ENCODE measurements around the gene MAN2B2. TPM values are rescaled to one million over a fixed set of nuclear protein-coding genes. Genes with fewer than 3 reads are reported as not detected.

MAN2B2 gene
- total RNA-seq, 1 experiment from 2014 or later, result 5.9 TPM

GRCh38 chr4:6578221-6578620 is 3.2 kb downstream of the MAN2B2 start:
- Histone ChIP-seq H4K8ac (replicated peaks; ENCODE audit: insufficient read length, low read depth, low read length) (no peak overlapping the region), H3K4me2 (ENCODE audit: insufficient read depth, insufficient read length, low read length) (no peak overlapping the region), H2BK5ac (ENCODE audit: insufficient read length, low read length) (no peak overlapping the region), H4K91ac (ENCODE audit: insufficient read length, low read depth, low read length) (no peak overlapping the region), H3K79me1 (ENCODE audit: insufficient read depth, low read depth, low read length, poor library complexity, severe bottlenecking) (no peaks in the 10 kb centered on the region), H2AK5ac (ENCODE audit: insufficient read length, low read length) (no peak overlapping the region), H3K79me2 (ENCODE audit: insufficient read depth, low read length) (no peaks in the 10 kb centered on the region), H2BK15ac (ENCODE audit: low read depth, low read length) (no peak overlapping the region), H3K4me1 (ENCODE audit: insufficient read depth, low read length) (no peaks in the 10 kb centered on the region; the same call in 1 of the 2 replicates), H3K27ac (ENCODE audit: insufficient read length, low read depth, low read length) (no peak overlapping the region), H2AFZ (ENCODE audit: low read length) (no peak overlapping the region), H4K20me1 (ENCODE audit: control insufficient read depth, insufficient read depth, insufficient read length) (no peaks in the 10 kb centered on the region), H2BK20ac (ENCODE audit: low read depth, low read length, poor library complexity, severe bottlenecking) (no peak overlapping the region), H4K5ac (ENCODE audit: insufficient read length, low read depth, low read length) (no peak overlapping the region), H3T11ph (ENCODE audit: low read length) (no peak overlapping the region), H2BK120ac (ENCODE audit: low read depth, low read length, poor library complexity, severe bottlenecking) (no peak overlapping the region), H3K4ac (ENCODE audit: low read depth, low read length) (no peak overlapping the region), H3K23ac (ENCODE audit: insufficient read length, low read depth, low read length) (no peak overlapping the region), H3K9me3 (ENCODE audit: control insufficient read depth, low read depth, low read length) (no peaks in the 10 kb centered on the region), H3K56ac (ENCODE audit: insufficient read length, low read depth, low read length) (no peak overlapping the region), H2BK12ac (ENCODE audit: insufficient read length, low read depth, low read length) (no peak overlapping the region), H3K23me2 (ENCODE audit: insufficient read length, low read depth, low read length, poor library complexity, severe bottlenecking) (peaks cover 8% of the 10 kb centered on the region), H3K18ac (ENCODE audit: insufficient read length, low read depth, low read length) (no peak overlapping the region), H3K27me3 (ENCODE audit: insufficient read depth, low read length) (peaks cover 5% of the 10 kb centered on the region; the same call in 1 of the 2 replicates), H3K9ac (ENCODE audit: extremely low read depth, insufficient read length, low read length) (no peak overlapping the region), H3K14ac (ENCODE audit: insufficient read depth, low read length) (no peak overlapping the region)
- peaks cover 14% of the 10 kb centered on the region for H3K27me3 Mint-ChIP-seq (ENCODE audit: low read depth)
- H3K9me3 Mint-ChIP-seq, result peaks cover 2 to 14% of the 10 kb centered on the region in 2 experiments; a peak in 2 of 5 replicates
- DNase-seq, result no peak
- no peak for TF ChIP-seq CTCF (conservative IDR thresholded peaks at IDR 0.05)
- no peak overlapping the region for H3K4me3 Mint-ChIP-seq
- H3K36me3 Mint-ChIP-seq (ENCODE audit: insufficient read depth in 1 of 3, low read depth in 3 of 3), result peaks cover 15 to 32% (median 20%) of the 10 kb centered on the region in 3 experiments
- WGBS (ENCODE audit: extremely low coverage, insufficient read length, low lambda C conversion rate), result no CpG with 5 or more reads among the region's 9 CpGs
- H3K4me1 Mint-ChIP-seq, result peaks cover 2 to 3% of the 10 kb centered on the region in 2 experiments; a peak in 3 of 4 replicates
- no peak overlapping the region for H3K27ac Mint-ChIP-seq

Measured in H9 (cell line).